Nephron (organoid): Measurements from ENCODE around the gene VASP.
A peak's percentile ranks its signal among the peaks of the same experiment; 100 is the strongest.
"Not testable (repeated sequence)": the region's sequence is repeated elsewhere in the genome, so short reads cannot be mapped to it uniquely, and the experiment has no call there.

Experiments
- H3K27ac Mint-ChIP-seq, 3 experiments: 2 replicates each; pipeline ENCODE4 v1.8.0; 2020; ENCODE audit warnings: mixed read lengths in 3 of 3, mild to moderate bottlenecking in 2 of 3, moderate library complexity in 1 of 3
- H3K27me3 Mint-ChIP-seq: 2 replicates; pipeline ENCODE4 v1.8.0; 2021; ENCODE audit warnings: low read depth, mild to moderate bottlenecking, moderate library complexity, mixed read lengths
- H3K36me3 Mint-ChIP-seq: 2 replicates; pipeline ENCODE4 v1.8.0; 2020; ENCODE audit warnings: low read depth, mixed read lengths
- H3K4me1 Mint-ChIP-seq: 2 replicates; pipeline ENCODE4 v1.8.0; 2020; ENCODE audit warnings: mixed read lengths
- H3K4me3 Mint-ChIP-seq, 3 experiments: 2 replicates each; pipeline ENCODE4 v1.8.0; 2020; ENCODE audit warnings: mild to moderate bottlenecking in 3 of 3, mixed read lengths in 3 of 3, moderate library complexity in 2 of 3
- H3K9me3 Mint-ChIP-seq: 2 replicates; pipeline ENCODE4 v1.8.0; 2020; ENCODE audit warnings: mixed read lengths
- CTCF ChIP-seq, 3 experiments: fragments of 200-600 bp; sonication (generic); IDR thresholded peaks; one replicate each; pipeline ENCODE4 v1.5.0; 2021; ENCODE audit warnings: antibody characterized with exemption in 3 of 3; ENCODE audit not compliant: unreplicated experiment in 3 of 3

Gene VASP

GRCh38 chr19:45507872-45508416, 665 bp downstream of the VASP start:
- TF ChIP-seq CTCF (IDR thresholded peaks at IDR 0.05; ENCODE audit: unreplicated experiment in 3 of 3) = no peak
- no peaks in the 10 kb centered on the region for H3K9me3 Mint-ChIP-seq
- no peaks in the 10 kb centered on the region for H3K36me3 Mint-ChIP-seq
- H3K4me1 Mint-ChIP-seq = peaks cover 15% of the 10 kb centered on the region
- no peak overlapping the region for H3K27ac Mint-ChIP-seq
- peaks cover 3% of the 10 kb centered on the region for H3K27me3 Mint-ChIP-seq
- peak overlapping the region; percentile 92 to 97 (median 96) for H3K4me3 Mint-ChIP-seq

GRCh38 chr19:45508417-45508860, 1.2 kb downstream of the VASP start:
- H3K4me3 Mint-ChIP-seq = peak overlapping the region; percentile 92 to 97 (median 96)
- H3K9me3 Mint-ChIP-seq = no peaks in the 10 kb centered on the region
- no peak for TF ChIP-seq CTCF (IDR thresholded peaks at IDR 0.05; ENCODE audit: unreplicated experiment in 3 of 3)
- peaks cover 3% of the 10 kb centered on the region for H3K27me3 Mint-ChIP-seq
- H3K36me3 Mint-ChIP-seq = no peaks in the 10 kb centered on the region
- no peak overlapping the region for H3K27ac Mint-ChIP-seq
- H3K4me1 Mint-ChIP-seq = peaks cover 15% of the 10 kb centered on the region

GRCh38 chr19:45508861-45509691, 1.8 kb downstream of the VASP start:
- no peaks in the 10 kb centered on the region for H3K36me3 Mint-ChIP-seq
- peaks cover 3% of the 10 kb centered on the region for H3K27me3 Mint-ChIP-seq
- peak overlapping the region; percentile 77 to 92 (median 89) for H3K27ac Mint-ChIP-seq
- peak overlapping the region; percentile 92 to 97 (median 96) for H3K4me3 Mint-ChIP-seq
- H3K9me3 Mint-ChIP-seq = no peaks in the 10 kb centered on the region
- no peak for TF ChIP-seq CTCF (IDR thresholded peaks at IDR 0.05; ENCODE audit: unreplicated experiment in 3 of 3)
- H3K4me1 Mint-ChIP-seq = peaks cover 21% of the 10 kb centered on the region

- Mint-ChIP-seq H3K27ac (peak overlapping the region; percentile 12 to 77 (median 55)), H3K27me3 (peaks cover 3% of the 10 kb centered on the region), H3K9me3 (no peaks in the 10 kb centered on the region), H3K36me3 (no peaks in the 10 kb centered on the region), H3K4me3 (peak overlapping the region; percentile 92 to 97 (median 96)), H3K4me1 (peaks cover 22% of the 10 kb centered on the region)
- no peak for TF ChIP-seq CTCF (IDR thresholded peaks at IDR 0.05; ENCODE audit: unreplicated experiment in 3 of 3)
Measured at GRCh38 chr19:45509692-45510015, 2.4 kb downstream of the VASP start.

- H3K27me3 Mint-ChIP-seq, H3K36me3 Mint-ChIP-seq, H3K9me3 Mint-ChIP-seq: not testable (repeated sequence)
- peaks cover 22% of the 10 kb centered on the region for H3K4me1 Mint-ChIP-seq
- peak overlapping the region; percentile 92 to 97 (median 96) for H3K4me3 Mint-ChIP-seq
- peak overlapping the region in 2 of 3 experiments; percentile 55 to 77 for H3K27ac Mint-ChIP-seq
Measured at GRCh38 chr19:45510352-45510751, 3.1 kb downstream of the VASP start.

GRCh38 chr19:45511074-45511473, 3.8 kb downstream of the VASP start:
- H3K4me1 Mint-ChIP-seq = peaks cover 22% of the 10 kb centered on the region
- H3K4me3 Mint-ChIP-seq = peak overlapping the region in 2 of 3 experiments; percentile 47 to 72
- H3K36me3 Mint-ChIP-seq = no peaks in the 10 kb centered on the region

More at GRCh38 chr19:45511074-45511473, 3.8 kb downstream of the VASP start:
- TF ChIP-seq CTCF (IDR thresholded peaks at IDR 0.05; ENCODE audit: unreplicated experiment in 3 of 3) = no peak
- Mint-ChIP-seq H3K27me3 (peaks cover 3% of the 10 kb centered on the region), H3K27ac (peak overlapping the region in 1 of 3 experiments; percentile 43), H3K9me3 (no peaks in the 10 kb centered on the region)
